Inflammatory macrophage treated with lipopolysaccharide for 1 hour (primary cell): Measurements from ENCODE around the gene MED28.
"Not testable (repeated sequence)": the region's sequence is repeated elsewhere in the genome, so short reads cannot be mapped to it uniquely, and the experiment has no call there.

Experiments
- DNase-seq, 2 donors: peaks; one replicate each; pipeline ENCODE4 v3.0.0-alpha.2; 2020 to 2022

The MED28 gene

GRCh38 chr4:17614416-17615299 is at the start of gene MED28:
MED28 (plus strand) TSS chr4:17614641; CDS start chr4:17614655, 14 bp downstream.
- peak; percentile 91 to 99 for DNase-seq

- DNase-seq: no peak
These were observed 48.6 kb upstream of the MED28 start for GRCh38 chr4:17565846-17566245.

GRCh38 chr4:17567271-17567670 is 47.2 kb upstream of the MED28 start:
- DNase-seq: no peak

- no peak for DNase-seq
These were observed 40.2 kb upstream of the MED28 start for GRCh38 chr4:17574206-17574605.

GRCh38 chr4:17575177-17575576 is 39.3 kb upstream of the MED28 start:
- DNase-seq: not testable (repeated sequence)

GRCh38 chr4:17576932-17577664 is 37.3 kb upstream of the MED28 start, which contains the start of gene LAP3:
LAP3 (plus strand) TSS chr4:17577198; CDS start chr4:17577466, 268 bp downstream.
- DNase-seq: peak; percentile 96 to 100

GRCh38 chr4:17577665-17578481 is 36.6 kb upstream of the MED28 start:
- DNase-seq: peak; percentile 35 to 39

GRCh38 chr4:17578482-17578891 is 36.0 kb upstream of the MED28 start:
- DNase-seq: peak; percentile 30 to 56

GRCh38 chr4:17580969-17581368 is 33.5 kb upstream of the MED28 start:
- no peak for DNase-seq

GRCh38 chr4:17583276-17583675 is 31.2 kb upstream of the MED28 start:
- DNase-seq: no peak

GRCh38 chr4:17583941-17584340 is 30.5 kb upstream of the MED28 start:
- DNase-seq: no peak

- DNase-seq: no peak
These were observed 29.8 kb upstream of the MED28 start for GRCh38 chr4:17584521-17585213.

- no peak for DNase-seq
These were observed 27.2 kb upstream of the MED28 start for GRCh38 chr4:17587094-17587822.

- no peak for DNase-seq
These were observed 25.1 kb upstream of the MED28 start for GRCh38 chr4:17589355-17589754.

- peak; percentile 83 to 86 for DNase-seq
These were observed 18.9 kb upstream of the MED28 start for GRCh38 chr4:17595471-17596005.

- no peak for DNase-seq
These were observed 16.9 kb upstream of the MED28 start for GRCh38 chr4:17597517-17597916.

GRCh38 chr4:17599826-17600225 is 14.6 kb upstream of the MED28 start:
- DNase-seq: no peak

- no peak for DNase-seq
These were observed 9.2 kb upstream of the MED28 start for GRCh38 chr4:17605236-17605635.

GRCh38 chr4:17613761-17614415 is 553 bp upstream of the MED28 start:
- DNase-seq: peak; percentile 60 to 65

GRCh38 chr4:17616283-17616682 is 1.8 kb downstream of the MED28 start:
- no peak for DNase-seq

- DNase-seq: no peak
These were observed 4.5 kb downstream of the MED28 start for GRCh38 chr4:17618926-17619325.
